HEK293 (cell line): ENCODE measurements around the gene KRTAP12-3.

Source experiments
- CTCF ChIP-seq: fragments of 450-650 bp; formaldehyde crosslinking; IDR thresholded peaks from 2 replicates; pipeline ENCODE4 v1.5.1; 2016; ENCODE audit warnings: missing biosample characterization, missing genetic modification characterization
- ZNF155 ChIP-seq: fragments of 450-650 bp; formaldehyde crosslinking; IDR thresholded peaks from 2 replicates; pipeline ENCODE4 v1.5.1; 2016; ENCODE audit warnings: missing biosample characterization, missing genetic modification characterization
- ZNF555 ChIP-seq: fragments of 450-650 bp; formaldehyde crosslinking; conservative IDR thresholded peaks from 2 replicates; pipeline ENCODE4 v1.5.1; 2017; ENCODE audit warnings: missing biosample characterization, mild to moderate bottlenecking, missing genetic modification characterization, inconsistent platforms

- TF ChIP-seq CTCF (tag by site-specific recombination) (no peak), ZNF155 (tag by site-specific recombination) (no peak), ZNF555 (no peak)
Observed at GRCh38 chr21:44614161-44614631, 43.5 kb upstream of the KRTAP12-3 start.
